Astrocyte of the cerebellum (primary cell): ENCODE data around the gene DSCAML1.
A peak's percentile ranks its signal among the peaks of the same experiment; 100 is the strongest.

Source experiments
- DNase-seq: peaks from one replicate; pipeline ENCODE4 v3.0.0-alpha.2; 2011; ENCODE audit warnings: low read depth
- H3K4me3 ChIP-seq: 2 replicates; pipeline ENCODE4 v1.5.1; 2011; ENCODE audit warnings: mild to moderate bottlenecking, low read depth, low read length, moderate library complexity
- CTCF ChIP-seq: IDR thresholded peaks from 2 replicates; pipeline ENCODE4 v1.5.1; 2012; ENCODE audit warnings: low read length, low read depth, moderate library complexity, mild to moderate bottlenecking; ENCODE audit errors: missing control alignments
- in situ Hi-C: cut with HindIII; loops from 2 replicates; pipeline ENCODE4 v1.10.0; 2017; ENCODE audit warnings: low sequenced_read_pairs

DSCAML1 gene

DNA sequence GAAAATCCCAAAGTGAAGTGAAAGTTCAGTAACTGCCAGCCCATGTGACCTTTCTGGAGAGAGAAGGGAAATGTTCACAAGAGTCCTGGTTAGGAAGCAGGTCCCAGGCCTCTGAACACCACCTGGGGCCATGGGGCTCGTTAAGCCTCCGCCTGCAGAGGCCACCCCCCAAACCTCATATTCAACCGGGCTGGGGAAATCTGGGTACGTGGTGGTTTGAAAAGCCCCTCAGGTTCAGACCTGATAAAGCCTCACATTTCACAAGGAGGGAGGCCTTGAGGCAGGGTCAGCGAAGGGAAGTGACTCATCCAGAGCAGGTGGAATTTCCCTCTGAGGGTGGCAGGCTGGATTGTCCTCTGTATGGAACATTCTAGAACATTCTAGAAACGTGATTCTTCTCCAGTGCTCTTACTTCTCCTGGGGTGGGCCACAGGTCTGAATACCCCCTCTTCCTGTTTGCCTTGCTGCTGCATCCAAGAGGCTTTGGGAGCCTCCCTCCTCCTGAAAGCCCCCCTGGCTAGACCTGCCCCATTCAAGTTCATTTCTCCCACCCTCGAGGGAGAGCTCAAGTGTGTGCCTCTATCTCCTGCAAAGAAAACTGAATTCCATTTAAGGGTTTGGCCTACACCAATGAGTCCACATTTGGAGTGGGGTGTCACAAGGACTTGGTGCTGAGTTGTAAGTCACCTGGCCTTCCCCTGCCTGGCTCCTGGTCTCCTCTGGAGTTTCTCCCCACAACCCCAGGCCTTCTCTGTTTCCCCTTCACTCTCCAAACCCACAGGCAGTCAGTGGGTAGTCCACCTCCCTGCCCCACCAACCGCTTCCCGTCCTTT is 21.2 kb upstream of the DSCAML1 start:
- DNase-seq, result no peak
- TF ChIP-seq CTCF, result no peak
- no peak overlapping the region for H3K4me3 ChIP-seq
- in situ Hi-C loops, result loop anchor here (25.0 kb wide), 1 partner anchor 119 kb away; the partner anchor contains the start of gene TMPRSS13

GRCh38 chr11:117817368-117818040 is 20.5 kb upstream of the DSCAML1 start:
- in situ Hi-C loops, result loop anchor here (25.0 kb wide), 1 partner anchor 120 kb away; the partner anchor contains the start of gene TMPRSS13
- peak; percentile 37 for DNase-seq
- peak; percentile 100 for TF ChIP-seq CTCF
- no peak overlapping the region for H3K4me3 ChIP-seq

DNA sequence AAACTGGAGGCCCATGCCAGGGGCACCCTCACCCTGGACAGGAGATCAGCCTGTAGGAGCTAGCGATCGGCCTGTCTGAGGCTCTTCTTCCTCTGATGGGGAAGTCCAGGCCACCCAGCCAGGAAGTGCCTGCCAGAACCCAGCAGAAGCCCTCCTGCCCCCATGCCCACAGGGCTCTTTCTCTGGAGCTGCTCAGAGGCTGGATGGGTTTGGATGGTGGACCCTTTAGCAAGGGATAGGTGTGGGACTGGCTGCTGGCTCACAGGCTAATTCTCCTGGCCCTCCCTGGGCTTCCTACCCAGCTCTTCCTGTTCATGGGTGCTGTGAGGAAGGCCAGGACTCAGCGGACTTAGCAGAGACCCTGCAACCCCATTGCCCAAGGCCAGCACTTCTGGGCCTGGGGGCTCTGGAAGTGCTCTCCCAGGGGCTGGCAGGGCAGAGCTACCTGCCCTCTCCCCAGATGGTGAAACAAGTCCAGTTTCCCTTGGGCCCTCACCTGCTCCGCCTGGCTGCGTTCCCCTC is 19.9 kb upstream of the DSCAML1 start:
- no peak for DNase-seq
- no peak overlapping the region for H3K4me3 ChIP-seq
- no peak for TF ChIP-seq CTCF
- in situ Hi-C loops, result loop anchor here (25.0 kb wide), 1 partner anchor 120 kb away; the partner anchor contains the start of gene TMPRSS13

GRCh38 chr11:117816151-117816741 is 19.2 kb upstream of the DSCAML1 start:
- no peak for TF ChIP-seq CTCF
- no peak for DNase-seq
- no peak overlapping the region for H3K4me3 ChIP-seq
- in situ Hi-C loops, result loop anchor here (25.0 kb wide), 1 partner anchor 121 kb away; the partner anchor contains the start of gene TMPRSS13

DNA sequence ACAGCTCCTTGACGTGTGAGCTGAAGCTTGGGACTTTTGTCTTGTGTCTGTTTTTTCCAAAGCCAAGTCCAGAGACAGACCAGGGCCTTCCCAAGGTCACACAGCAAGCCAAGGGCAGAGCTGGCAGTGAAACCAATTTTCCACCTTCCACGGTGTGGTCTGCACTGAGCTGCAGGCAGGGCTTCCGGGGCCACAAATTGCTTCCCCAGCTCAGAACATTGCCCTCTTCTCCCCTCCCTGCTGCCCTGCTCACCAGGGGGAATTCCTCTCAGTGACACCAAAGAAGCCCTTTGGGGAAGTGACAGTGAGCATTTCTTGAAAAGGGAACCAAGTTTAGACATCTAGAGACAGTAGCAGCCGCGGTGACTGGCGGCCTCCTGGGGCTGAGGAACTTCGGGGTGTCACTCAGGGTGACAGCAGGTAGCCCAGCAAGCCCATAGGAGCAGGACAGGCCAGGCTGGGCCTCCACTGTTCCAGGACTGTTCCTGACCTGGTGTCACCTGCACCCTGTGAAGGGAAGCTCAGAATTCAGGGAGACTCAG is 18.3 kb upstream of the DSCAML1 start:
- TF ChIP-seq CTCF, result no peak
- in situ Hi-C loops, result loop anchor here (25.0 kb wide), 1 partner anchor 122 kb away; the partner anchor contains the start of gene TMPRSS13
- no peak overlapping the region for H3K4me3 ChIP-seq
- DNase-seq, result no peak
